Measurements from ENCODE around the gene EPHB3.

EPHB3 gene

DNA sequence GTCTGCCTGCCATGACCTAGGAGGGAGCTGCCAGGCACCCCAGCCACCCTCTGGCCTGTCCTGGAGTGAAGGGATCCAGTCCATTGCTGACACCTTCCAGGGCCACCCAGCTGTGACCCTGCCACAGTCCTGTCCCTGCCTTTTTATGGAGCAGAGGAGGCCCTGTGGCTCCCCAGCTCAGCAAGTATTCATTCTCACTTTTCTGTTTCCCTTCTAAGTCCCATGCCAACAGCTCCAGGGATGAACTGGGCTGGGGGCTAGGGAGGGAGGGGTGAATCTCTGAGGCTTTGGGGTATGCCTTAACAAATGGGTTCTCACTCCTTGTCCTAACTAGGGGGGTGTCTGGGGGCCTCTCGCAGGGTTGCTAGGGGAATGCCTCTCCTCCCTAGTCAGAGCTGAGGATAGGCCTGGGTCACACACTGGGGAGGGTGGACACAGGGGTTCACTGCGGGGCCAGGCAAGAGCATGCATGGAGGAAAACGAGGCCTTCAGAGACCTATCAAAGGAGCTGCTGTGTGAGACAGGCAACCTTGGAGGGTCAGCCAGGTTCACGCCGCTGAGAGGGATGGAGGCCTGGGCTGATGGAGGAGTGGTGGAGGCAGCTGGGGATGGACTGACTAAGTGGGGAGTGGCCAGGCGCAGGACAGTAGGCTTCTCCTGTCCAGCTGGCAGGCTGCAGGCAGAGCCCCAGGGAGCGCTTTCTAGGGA lies 31.8 kb downstream of the EPHB3 start:
- CTCF ChIA-PET: interaction anchor here (1.2 to 1.3 kb wide), 2 partner anchors 10 to 33 kb away, joined by 3 read pairs; no protein-coding TSS in a partner anchor
- TF ChIP-seq, protein P1, sequence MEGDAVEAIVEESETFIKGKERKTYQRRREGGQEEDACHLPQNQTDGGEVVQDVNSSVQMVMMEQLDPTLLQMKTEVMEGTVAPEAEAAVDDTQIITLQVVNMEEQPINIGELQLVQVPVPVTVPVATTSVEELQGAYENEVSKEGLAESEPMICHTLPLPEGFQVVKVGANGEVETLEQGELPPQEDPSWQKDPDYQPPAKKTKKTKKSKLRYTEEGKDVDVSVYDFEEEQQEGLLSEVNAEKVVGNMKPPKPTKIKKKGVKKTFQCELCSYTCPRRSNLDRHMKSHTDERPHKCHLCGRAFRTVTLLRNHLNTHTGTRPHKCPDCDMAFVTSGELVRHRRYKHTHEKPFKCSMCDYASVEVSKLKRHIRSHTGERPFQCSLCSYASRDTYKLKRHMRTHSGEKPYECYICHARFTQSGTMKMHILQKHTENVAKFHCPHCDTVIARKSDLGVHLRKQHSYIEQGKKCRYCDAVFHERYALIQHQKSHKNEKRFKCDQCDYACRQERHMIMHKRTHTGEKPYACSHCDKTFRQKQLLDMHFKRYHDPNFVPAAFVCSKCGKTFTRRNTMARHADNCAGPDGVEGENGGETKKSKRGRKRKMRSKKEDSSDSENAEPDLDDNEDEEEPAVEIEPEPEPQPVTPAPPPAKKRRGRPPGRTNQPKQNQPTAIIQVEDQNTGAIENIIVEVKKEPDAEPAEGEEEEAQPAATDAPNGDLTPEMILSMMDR (IDR thresholded peaks at IDR 0.05; ENCODE audit: insufficient read depth, low read length, missing control alignments): no peak
- H3K4me3 ChIP-seq (ENCODE audit: low read depth, low read length): no peak overlapping the region
- POLR2A ChIA-PET: no interaction called here
- no peak for DNase-seq (ENCODE audit: low read depth, low spot score)

DNA sequence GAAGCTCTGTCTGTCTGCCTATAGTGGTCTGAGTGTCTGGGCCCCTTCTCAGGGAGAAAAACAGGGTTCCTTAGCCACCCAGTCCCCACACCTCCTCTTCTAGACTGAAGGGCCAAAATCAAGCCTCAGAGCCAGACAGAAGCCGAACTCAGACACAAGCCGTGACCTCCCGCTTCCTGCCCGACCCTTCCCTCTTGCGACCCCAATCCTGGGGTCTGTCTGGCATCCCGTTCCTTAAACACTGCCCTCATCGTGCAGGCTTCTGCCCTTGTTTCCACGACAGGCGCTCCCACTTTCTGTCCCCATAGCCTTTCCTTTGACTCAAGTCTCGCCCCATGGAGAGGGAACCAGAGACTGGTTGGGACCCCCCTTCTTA lies 32.3 kb downstream of the EPHB3 start:
- TF ChIP-seq, protein P1 (IDR thresholded peaks at IDR 0.05; ENCODE audit: insufficient read depth, low read length, missing control alignments): no peak
- CTCF ChIA-PET: interaction anchor here (1.3 kb wide), 1 partner anchor 10 kb away, joined by 3 read pairs; no protein-coding TSS in a partner anchor
- H3K4me3 ChIP-seq (ENCODE audit: low read depth, low read length): no peak overlapping the region
- POLR2A ChIA-PET: no interaction called here
- DNase-seq (ENCODE audit: low read depth, low spot score): no peak

DNA sequence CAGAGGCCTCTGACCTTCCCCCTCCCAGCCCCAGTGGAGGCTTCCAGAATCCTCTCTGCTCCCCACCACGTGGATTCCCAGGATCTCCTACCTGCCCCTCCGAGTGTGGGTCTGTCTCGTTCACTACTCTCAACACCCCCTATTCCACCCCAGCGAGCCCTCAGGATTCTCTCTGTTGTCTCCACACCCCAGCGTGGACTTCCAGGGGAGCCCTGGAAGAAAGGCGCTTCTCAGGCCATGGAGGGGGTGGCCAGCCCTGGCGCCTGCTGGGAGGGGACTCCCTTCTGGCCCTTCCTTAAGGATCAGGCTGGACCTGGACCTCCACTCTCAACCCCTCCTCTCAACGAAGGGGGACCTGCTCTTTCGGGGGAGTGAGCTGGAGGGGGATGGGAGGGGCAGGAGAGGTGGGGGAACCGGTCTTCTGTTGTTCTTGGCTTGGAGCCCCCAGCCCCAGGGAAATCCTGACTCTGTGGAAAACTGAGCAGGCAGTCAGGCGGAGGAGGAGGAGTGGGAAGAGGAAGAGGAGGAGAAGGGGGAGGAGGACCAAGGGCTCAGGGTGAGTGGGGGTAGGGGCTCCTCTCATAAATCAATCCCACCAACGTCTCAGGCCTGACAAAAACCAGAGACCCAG lies 32.9 kb downstream of the EPHB3 start:
- CTCF ChIA-PET: no interaction called here
- POLR2A ChIA-PET: no interaction called here
- DNase-seq (ENCODE audit: low read depth, low spot score): no peak
- TF ChIP-seq, protein P1 (IDR thresholded peaks at IDR 0.05; ENCODE audit: insufficient read depth, low read length, missing control alignments): no peak
- no peak overlapping the region for H3K4me3 ChIP-seq (ENCODE audit: low read depth, low read length)

DNA sequence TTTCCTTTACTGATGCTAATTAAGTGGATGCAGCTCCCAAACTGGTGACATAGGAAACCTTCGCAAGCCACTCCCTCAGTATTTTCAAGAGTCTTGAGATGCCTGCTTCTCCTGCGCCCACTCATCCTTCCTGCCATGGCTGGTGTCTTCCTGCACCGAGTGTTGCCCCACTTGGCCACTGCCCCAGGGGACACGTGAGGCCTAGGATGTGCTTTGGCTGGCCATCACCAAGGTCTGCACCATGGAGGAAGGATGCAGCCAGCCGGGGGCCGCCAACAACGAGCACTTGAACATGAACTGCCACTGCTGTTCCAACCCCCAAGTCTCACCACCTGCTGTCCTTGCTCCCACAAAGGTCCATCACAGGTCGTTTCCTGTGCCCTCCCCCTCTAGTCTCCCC lies 34.1 kb downstream of the EPHB3 start:
- CTCF ChIA-PET: no interaction called here
- no peak for DNase-seq (ENCODE audit: low read depth, low spot score)
- POLR2A ChIA-PET: no interaction called here
- TF ChIP-seq, protein P1 (IDR thresholded peaks at IDR 0.05; ENCODE audit: insufficient read depth, low read length, missing control alignments): no peak
- no peak overlapping the region for H3K4me3 ChIP-seq (ENCODE audit: low read depth, low read length)

DNA sequence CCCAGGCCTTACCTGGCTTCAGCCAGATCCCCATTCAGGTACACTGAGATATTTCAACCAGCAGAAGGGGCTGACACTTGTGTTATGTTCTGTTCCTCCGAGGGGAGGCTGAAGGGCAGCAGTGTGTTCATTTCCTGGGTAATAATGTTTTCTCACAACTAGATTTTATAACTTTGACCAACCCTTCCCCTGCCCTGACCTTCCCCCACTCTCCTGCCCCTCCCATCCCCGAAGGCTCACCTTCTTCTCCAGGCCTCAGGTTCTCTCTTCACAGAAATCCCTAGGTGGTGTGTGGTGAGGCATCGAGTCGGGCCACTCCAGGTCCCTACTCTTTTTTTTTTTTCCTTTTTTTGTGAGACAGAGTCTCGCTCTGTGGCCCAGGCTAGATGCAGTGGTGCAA lies 34.6 kb downstream of the EPHB3 start:
- TF ChIP-seq, protein P1 (IDR thresholded peaks at IDR 0.05; ENCODE audit: insufficient read depth, low read length, missing control alignments): no peak
- no peak overlapping the region for H3K4me3 ChIP-seq (ENCODE audit: low read depth, low read length)
- ChIA-PET POLR2A (no interaction called here), CTCF (no interaction called here)
- DNase-seq (ENCODE audit: low read depth, low spot score): no peak

DNA sequence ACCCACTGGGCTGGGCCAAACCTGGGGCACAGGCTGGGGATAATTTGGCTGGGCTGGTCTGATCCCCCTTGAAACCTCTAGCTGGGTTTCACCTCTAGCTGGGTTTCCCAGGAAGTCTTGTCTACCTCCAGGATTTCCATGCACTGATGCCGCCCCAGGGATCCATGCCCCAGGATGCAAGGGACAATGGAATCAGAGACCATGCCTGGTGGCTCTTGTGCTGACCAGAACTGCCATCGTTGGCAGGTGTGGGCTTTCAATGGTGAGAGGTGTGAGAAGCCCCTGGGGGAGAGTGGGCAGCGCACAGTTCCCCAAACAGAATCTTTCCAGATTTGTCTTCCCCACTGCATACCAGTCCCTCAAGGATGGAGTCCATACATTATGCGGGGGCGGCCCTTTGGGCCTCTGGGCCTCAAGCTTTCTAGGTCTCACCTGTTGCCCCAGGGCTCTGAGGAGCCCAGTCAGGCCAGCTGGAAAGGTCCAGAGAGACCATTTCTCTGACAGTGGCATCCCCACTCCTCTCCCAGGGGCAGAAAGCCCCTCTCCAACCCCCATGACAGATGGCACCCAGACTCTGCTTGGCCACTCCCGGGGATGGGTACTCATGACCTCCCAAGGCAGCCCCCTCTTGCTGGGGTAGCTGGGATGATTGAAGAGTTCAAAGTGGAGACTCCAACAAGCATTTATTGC lies 35.4 kb downstream of the EPHB3 start:
- ChIA-PET CTCF (no interaction called here), POLR2A (no interaction called here)
- H3K4me3 ChIP-seq (ENCODE audit: low read depth, low read length): no peak overlapping the region
- DNase-seq (ENCODE audit: low read depth, low spot score): no peak
- TF ChIP-seq, protein P1 (IDR thresholded peaks at IDR 0.05; ENCODE audit: insufficient read depth, low read length, missing control alignments): no peak
